Measurements from ENCODE around the gene CYP26A1.

Gene CYP26A1, protein sequence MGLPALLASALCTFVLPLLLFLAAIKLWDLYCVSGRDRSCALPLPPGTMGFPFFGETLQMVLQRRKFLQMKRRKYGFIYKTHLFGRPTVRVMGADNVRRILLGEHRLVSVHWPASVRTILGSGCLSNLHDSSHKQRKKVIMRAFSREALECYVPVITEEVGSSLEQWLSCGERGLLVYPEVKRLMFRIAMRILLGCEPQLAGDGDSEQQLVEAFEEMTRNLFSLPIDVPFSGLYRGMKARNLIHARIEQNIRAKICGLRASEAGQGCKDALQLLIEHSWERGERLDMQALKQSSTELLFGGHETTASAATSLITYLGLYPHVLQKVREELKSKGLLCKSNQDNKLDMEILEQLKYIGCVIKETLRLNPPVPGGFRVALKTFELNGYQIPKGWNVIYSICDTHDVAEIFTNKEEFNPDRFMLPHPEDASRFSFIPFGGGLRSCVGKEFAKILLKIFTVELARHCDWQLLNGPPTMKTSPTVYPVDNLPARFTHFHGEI

DNA sequence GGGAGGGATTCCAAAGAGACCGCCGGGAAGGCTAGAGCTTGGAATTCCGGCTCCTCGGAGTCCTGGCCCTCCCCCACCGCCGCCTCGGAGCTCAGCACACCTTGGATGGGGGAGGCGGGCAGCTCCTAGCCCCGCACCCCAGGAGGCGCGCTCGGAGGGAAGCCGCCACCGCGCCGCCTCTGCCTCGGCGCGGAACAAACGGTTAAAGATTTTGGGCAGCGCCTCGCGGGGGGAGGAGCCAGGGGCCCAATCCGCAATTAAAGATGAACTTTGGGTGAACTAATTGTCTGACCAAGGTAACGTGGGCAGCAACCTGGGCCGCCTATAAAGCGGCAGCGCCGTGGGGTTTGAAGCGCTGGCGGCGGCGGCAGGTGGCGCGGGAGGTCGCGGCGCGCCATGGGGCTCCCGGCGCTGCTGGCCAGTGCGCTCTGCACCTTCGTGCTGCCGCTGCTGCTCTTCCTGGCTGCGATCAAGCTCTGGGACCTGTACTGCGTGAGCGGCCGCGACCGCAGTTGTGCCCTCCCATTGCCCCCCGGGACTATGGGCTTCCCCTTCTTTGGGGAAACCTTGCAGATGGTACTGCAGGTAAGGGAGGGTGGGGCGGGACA is at the start of gene CYP26A1:
TSS of gene CYP26A1 (plus strand) at position 355 of the 608 bp plus-strand sequence. CDS start at position 397, 42 bp downstream.
- DNase-seq (ENCODE audit: low read depth in 2 of 2) = no peak
- peak within 1 kb of the TSS in 1 of 2 donors; percentile 21 for H3K4me3 ChIP-seq (replicated peaks in 1 of 2; ENCODE audit: low read depth in 2 of 2, low read length in 2 of 2)
- no peak for TF ChIP-seq CTCF (IDR thresholded peaks at IDR 0.05; ENCODE audit: low read depth, low read length)

- H3K4me3 ChIP-seq (replicated peaks in 1 of 2; ENCODE audit: low read depth in 2 of 2, low read length in 2 of 2) = no peak overlapping the region
- no peak for TF ChIP-seq CTCF (IDR thresholded peaks at IDR 0.05; ENCODE audit: low read depth, low read length)
- DNase-seq (ENCODE audit: low read depth in 2 of 2) = no peak
Measured at GRCh38 chr10:93026072-93026471, 47.6 kb upstream of the CYP26A1 start.

DNA sequence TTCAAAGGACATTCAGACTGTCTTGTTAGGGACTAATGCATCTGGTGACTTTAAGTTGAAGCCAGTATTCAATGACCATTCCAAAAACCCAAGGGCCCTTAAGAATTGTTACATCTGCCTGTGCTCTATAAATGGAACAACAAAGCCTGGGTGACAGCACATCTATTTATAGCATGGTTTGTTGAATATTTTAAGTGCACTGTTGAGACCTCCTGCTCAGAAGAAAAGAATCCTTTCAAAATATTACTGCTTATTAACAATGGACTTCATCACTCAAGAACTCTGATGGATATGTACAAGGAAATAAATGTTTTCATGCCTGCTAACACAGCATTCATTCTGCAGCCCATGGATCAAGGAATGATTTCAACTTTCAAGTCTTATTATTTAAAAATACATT is 46.2 kb upstream of the CYP26A1 start:
- H3K4me3 ChIP-seq (replicated peaks in 1 of 2; ENCODE audit: low read depth in 2 of 2, low read length in 2 of 2) = no peak overlapping the region
- no peak for TF ChIP-seq CTCF (IDR thresholded peaks at IDR 0.05; ENCODE audit: low read depth, low read length)
- DNase-seq (ENCODE audit: low read depth in 2 of 2) = no peak

DNA sequence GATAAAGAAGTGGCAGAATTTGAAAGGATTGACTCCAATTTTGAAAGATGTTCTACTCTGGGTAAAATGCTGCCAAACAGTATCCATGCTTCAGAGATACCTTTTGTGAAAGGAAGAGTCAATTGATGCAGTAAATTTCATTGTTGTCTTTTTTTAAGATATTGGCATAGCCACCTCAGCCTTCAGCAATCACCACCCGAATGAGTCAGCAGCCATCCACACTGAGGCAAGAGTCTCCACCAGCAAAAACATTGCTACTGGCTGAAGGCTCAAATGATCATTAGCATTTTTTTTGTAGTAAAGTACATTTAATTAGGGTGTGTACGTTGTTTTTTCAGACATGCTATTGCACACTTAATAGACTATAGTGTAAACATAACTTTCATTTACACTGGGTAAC is 44.8 kb upstream of the CYP26A1 start:
- no peak overlapping the region for H3K4me3 ChIP-seq (replicated peaks in 1 of 2; ENCODE audit: low read depth in 2 of 2, low read length in 2 of 2)
- no peak for TF ChIP-seq CTCF (IDR thresholded peaks at IDR 0.05; ENCODE audit: low read depth, low read length)
- DNase-seq (ENCODE audit: low read depth in 2 of 2) = peak; percentile 42 to 70

DNA sequence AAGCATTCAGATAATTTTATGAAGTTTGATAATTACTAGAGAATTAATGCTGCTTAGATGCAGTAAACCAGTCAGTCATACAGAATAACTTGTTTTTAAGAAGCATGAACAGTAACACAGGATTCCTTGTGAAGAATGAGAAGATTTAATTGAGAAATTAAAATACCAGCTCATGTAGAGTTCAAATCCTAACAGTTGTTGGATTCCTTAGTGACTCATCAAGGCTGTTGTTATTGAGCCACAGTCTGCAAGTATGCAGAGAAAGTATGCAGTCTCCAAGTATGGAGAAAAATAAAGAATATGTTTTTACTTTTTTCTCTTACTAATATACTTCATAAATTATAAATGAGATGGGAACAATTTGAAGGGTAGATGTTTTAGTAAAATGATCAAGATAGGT is 43.3 kb upstream of the CYP26A1 start:
- H3K4me3 ChIP-seq (replicated peaks in 1 of 2; ENCODE audit: low read depth in 2 of 2, low read length in 2 of 2) = no peak overlapping the region
- no peak for TF ChIP-seq CTCF (IDR thresholded peaks at IDR 0.05; ENCODE audit: low read depth, low read length)
- DNase-seq (ENCODE audit: low read depth in 2 of 2) = peak; percentile 75 to 81

DNA sequence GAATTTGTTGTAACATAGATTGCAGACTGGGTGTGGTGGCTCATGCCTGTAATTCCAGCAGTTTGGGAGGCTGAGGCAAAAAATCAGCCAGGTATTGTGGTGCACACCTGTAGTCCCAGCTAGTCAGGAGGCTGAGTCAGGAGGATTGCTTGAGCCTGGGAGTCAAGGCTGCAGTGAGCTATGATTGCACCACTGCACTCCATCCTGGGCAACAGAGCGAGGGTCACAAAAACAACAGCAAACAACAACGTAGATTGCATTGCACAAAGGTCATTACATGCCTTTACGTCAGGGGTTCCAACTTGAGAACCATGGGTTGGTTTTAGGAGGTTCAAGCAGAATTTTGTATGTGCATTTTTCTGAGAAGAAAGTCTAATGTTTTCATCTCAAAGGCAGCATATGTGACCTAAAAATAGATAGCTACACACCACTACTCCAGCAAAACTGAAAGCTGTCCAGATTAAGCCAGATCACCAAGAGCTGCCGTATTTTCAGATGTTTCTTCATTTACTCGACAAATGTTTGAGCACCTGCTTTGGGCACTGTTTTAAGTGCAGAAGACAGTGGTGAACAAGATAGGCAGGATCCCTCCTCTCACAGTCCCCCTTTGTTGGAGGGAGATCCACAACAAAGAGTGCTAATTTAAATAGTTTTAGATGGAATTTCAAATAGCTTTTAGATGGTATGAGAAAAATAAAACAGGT is 41.4 kb upstream of the CYP26A1 start:
- no peak overlapping the region for H3K4me3 ChIP-seq (replicated peaks in 1 of 2; ENCODE audit: low read depth in 2 of 2, low read length in 2 of 2)
- TF ChIP-seq CTCF (IDR thresholded peaks at IDR 0.05; ENCODE audit: low read depth, low read length) = no peak
- no peak for DNase-seq (ENCODE audit: low read depth in 2 of 2)

All from cardiac fibroblast (primary cell).